LoVo (cell line): Measurements from ENCODE around the gene STAT4.
"Not testable (repeated sequence)": the region's sequence is repeated elsewhere in the genome, so short reads cannot be mapped to it uniquely, and the experiment has no call there.

ENCODE experiments used
- DNase-seq: peaks from one replicate; pipeline ENCODE4 v3.0.0-alpha.2; 2016; ENCODE audit warnings: low spot score

STAT4 gene

DNA sequence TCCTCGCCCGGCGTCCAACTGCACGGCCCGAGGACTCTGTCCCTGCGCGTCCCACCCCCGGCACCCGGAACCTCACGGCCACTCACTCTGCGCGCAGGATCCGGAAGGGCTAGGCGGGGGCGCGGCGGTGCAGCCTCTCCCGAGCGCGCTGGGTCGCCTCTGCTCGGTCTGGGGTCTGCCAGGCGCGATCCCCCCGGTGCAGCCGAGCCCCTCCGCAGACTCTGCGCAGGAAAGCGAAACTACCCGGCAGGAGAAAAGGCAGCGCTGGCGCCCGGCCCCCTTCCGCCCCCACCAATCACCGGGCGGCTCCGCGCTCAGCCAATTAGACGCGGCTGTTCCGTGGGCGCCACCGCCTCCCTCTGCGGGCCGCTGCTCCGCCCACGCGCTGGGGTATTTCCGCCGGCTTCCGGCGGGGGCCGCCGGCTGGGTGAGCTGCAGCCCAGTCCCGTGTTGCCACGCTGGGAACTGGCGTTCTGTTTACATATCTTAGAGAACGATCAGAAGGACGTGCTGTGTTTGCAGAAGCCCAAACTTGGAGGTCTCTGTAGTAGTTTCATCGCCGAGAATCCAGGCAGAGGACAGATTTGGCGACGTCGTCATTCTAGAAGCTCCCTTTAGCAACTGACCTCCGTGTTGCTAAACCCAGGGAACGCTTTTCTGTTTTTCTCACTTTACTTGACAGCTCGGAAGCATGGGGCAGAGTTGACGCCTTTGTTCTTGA, 136.7 kb downstream of the STAT4 start, which contains the start of gene STAT1:
TSS of gene STAT1 (minus strand) at position 240 of the 721 bp plus-strand sequence. CDS start 4,168 bp downstream, outside the sequence.
- peak; percentile 94 for DNase-seq

DNA sequence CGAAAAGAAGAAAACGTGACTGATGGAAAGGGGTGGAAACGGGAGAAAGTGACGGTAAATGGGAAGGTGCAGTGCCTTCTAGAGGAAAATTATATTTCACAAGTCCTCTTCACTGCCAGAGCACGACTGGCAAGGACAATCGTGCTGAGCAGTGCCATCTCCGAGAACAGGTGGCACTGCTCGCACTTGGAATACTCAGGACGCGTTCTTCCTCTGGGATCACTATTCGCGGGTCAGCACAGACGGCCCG, 137.2 kb downstream of the STAT4 start:
- DNase-seq, result no peak

DNA sequence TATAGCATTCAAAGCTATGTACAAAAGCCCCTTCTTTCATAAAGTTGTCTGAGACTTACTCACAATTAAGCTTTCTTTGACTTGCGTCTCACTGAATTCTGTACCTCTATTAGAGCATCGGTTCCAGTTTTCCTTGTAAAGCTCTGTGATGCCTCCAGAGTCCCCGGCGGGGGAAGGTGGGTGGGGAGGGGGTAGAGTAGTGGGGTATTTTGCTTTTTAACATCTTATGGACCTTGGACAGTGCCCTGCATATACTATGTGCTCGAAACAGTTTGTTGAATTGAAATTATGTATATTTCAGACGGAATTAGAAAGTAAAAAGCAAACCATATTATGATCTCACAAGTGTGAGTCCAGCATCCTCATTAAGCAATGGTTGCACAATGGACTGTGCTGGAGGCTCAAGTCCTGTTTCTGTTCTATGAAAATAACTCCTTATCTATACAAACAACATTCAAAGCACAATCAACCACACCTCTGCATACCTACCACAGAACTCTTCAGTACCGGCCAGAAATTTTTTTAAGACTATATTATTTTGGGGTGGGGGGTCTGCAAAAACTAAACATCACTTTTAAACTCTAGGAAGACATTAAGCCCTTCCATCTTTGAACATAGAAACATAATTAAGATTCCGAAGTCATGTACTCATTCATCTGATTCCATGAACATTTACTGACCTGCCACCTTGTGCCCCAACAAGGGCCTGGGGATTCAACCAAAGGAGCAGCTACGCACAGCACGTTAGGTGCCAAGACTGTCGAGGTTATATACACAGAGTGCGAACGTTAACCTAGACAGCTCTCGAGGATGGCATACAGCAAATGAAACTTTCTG, 137.7 kb downstream of the STAT4 start:
- no peak for DNase-seq

GRCh38 chr2:191012346-191012745, 138.4 kb downstream of the STAT4 start:
- DNase-seq, result no peak

DNA sequence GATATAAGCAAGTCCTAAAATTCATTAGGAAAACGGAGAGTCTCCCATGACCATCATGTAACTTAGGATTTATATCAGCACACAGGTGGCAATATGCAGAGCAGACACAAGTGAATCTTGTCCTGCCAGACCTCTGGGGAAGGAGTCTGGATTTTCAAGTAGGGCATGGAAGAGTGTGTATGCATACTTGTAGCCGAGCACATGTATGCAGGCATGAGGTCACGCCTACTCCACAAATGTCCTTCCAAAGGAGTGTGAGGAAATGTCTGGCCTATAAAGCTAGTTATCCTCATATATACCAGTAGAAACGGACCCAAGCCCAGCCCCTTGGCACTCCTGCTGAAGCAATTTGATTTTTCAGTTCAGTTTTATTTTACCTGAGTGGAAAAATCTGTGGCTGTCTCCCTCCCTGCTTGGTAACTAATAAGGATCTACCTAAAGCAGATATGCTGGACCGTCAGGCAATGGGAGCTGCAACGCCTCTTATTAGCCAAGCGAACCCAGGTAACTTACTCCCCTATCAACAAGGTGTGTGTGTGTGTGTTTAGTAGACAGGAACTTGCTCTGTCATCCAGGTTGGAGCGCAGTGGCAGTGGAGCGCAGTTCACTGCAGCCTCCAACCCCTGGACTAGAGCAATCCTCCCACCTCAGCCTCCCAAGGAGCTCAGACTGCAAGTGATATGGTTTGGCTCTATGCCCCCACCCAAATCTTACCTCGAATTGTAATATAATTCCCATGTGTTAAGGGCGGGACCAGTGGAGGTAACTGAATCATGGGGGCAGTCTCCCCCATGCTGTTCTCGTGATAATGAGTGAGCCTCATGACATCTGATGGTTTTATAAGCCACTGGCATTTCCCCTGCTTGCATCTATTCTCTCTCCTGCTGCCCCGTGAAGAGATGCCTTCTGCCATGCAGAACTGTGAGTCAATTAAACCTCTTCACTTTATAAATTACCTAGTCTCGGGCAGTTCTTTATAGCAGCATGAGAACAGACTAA, 139.6 kb downstream of the STAT4 start:
- DNase-seq, result no peak

DNA sequence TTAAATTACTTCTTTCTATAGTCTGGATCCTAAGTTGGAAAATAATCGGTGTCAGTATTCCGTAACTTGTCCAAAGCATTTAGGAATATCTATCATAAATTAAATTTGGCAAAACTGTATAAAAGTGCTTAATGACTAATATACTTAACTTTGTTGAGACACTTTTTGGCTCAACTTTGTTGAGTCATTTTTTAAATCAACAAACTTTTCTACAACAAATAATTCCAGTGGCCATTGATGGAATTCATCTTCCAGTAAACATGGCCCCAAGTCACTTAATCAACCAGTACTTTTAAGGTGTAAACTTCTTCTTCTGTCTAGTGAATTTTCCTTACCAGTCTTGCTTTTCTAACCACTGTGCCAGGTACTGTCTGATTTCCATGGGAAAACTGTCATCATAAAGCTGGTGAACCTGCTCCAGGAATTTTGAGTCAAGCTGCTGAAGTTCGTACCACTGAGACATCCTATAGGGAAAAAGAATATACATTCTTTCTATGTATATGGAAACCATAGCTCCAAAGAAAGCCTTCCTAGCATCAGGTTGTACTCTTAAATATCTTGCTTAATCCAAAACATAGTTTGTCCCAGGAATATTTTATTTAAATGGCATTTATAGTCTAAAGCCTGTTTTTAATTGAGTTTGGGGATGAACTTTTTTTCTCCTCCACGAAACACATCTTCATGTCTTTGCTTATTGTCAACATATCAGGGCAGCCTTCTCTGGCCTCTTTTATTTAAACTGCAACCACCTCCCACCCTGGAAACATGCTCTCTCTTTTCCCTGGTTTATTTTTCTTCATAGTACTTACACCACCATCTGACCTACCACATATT, 141.0 kb downstream of the STAT4 start:
- DNase-seq, result no peak

DNA sequence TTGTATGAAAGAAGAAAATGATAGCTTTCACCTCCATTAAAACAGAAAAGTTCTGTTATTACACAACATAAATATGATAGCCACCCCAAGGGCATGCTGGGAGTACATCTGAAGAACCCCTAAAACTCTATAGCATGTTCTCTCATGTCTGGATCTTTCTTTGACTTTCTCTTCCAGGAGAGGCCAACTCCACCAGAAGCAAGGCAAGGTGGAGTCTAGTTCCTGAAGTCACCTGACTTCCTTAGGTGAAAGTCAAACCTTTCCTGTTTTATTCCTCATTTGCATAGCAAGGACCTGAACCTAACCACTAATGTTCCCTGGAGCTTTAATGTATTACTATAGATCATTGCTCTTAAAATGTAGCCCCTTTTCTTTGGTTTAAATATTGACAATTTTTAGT, 142.5 kb downstream of the STAT4 start:
- no peak for DNase-seq

DNA sequence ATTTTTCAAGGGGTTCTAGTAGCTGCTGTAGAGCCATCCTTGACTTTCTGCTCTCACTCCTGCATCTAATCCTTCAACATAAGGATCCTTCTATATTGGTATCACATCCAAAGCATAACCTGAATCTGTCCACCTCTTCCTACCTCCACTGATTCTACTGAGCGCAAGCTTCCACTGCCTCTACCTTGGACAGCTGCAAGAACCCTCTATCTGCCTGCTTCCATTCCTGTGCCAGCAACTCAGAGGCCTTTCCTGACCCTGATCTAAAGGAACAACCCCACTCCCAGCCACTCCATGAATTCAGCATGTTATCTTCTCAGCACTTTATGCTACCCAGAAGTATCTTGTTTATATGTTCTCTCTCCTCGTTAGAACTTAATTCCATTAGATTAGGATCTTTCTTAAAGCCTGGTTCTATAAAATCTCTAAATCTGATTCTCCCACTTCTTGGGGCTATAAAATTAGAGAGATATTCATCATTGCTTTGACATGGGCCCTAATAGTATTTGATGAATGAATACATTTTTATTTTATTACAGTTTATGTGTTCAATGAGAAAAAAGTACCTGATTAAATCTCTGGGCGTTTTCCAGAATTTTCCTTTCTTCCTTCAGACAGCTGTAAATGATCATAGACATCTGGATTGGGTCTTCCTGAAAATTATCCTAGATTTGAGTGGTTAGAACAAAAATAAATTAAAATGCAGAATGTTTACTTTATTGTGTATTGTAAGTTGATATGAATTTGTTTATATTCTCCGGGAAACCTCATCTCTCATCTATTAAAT, 143.6 kb downstream of the STAT4 start:
- DNase-seq, result no peak

DNA sequence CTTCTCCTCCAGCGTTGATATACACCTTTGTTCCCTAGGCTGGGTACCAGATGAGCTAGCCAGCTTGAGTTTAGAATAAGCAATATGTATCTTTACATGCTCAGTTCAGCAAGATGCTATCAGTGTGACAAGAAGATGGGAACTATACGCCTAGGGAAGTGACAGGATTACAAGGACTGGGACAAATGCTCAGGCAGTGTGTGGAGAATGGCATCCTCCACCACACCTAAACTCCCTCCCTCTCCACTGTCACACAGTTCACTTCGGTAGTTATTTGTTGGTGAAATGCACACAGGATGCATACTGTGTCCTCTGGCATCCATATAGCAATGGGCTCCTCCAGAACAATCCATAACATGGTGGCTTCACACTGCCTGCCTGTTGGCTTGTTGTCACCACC, 144.5 kb downstream of the STAT4 start:
- DNase-seq, result no peak

- DNase-seq, result no peak
Measured at GRCh38 chr2:191003405-191004309, 147.1 kb downstream of the STAT4 start.

- no peak for DNase-seq
Measured at GRCh38 chr2:191001624-191002023, 149.2 kb downstream of the STAT4 start.

GRCh38 chr2:191001032-191001431, 149.8 kb downstream of the STAT4 start:
- DNase-seq, result no peak

DNA sequence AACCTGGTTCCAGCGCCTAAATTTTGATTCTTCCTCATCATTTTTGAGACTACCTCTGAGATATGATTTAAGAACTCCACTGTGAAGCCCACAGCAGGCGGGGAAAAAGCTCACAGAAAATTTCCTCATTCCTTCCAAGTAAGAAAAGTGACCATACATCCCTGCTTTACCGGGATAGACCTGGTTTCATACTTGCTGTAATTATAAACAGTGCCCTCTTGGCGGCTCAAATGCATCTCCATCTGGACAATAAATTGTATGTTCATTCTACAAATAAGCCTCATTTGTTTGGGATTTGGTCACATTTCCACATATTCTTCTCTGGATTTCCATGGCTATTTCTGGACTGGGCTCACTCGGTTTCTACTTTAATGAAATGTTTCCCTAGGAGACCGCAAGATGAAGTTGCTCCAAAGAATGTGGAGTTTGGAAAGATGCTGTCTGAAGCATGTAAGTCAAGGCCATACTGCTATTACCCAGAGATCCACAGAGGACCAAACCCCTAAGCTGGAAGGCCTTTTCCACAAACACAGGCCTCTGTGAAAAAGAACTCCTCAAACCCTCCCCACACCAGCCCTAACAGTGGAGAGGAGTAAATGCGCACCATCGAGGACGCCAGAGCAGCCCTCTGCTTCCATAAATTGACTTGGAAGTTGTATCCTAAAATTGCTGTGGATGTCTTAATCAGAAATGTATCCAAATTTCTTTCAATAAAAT, 150.7 kb downstream of the STAT4 start:
- DNase-seq, result no peak

GRCh38 chr2:190999058-190999457, 151.7 kb downstream of the STAT4 start:
- no peak for DNase-seq

DNA sequence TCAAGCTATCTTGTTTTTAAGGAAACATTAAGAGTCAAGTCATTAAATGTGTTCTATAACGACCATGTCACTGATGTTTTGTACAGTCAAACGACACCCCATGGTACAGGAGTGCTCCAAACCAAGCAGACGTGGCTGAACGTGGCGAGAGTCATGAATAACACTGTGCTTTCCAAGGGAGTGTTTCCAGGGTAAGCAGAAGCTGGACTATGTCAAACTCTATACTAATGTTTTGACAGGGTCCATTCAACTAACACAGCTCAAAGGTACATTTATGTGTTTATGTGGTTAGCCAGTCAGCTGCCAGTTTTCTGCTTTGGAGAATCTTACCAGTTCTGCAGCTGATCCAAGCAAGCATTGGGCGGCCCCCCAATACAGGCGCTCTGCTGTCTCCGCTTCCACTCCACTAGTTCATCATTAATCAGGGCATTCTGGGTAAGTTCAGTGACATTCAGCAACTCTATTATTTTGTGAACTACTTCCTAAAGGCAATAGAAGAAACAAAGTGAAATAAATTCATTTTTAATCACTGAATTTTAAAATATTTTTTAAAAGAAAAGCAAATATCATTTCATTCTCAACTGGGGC, 153.2 kb downstream of the STAT4 start:
- DNase-seq, result no peak

DNA sequence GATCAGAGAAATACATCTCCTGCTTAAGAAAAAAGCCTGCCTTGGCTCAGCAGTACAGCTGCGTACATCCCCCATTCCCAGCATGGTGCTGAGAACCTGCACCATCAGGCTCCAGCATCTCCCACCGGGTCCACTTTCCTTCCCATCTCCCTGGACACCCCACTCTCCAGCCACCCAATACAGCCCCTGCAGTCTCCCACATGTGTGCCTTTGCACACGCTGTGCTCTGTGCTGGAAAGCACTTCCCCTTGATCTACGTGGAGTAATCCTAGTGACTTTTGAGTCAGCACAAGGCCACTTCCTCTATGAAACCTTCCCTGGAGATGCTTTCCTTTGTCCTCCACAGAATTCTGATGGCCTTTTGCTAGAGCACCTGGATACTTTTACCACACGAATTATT, 153.8 kb downstream of the STAT4 start:
- DNase-seq, result no peak

DNA sequence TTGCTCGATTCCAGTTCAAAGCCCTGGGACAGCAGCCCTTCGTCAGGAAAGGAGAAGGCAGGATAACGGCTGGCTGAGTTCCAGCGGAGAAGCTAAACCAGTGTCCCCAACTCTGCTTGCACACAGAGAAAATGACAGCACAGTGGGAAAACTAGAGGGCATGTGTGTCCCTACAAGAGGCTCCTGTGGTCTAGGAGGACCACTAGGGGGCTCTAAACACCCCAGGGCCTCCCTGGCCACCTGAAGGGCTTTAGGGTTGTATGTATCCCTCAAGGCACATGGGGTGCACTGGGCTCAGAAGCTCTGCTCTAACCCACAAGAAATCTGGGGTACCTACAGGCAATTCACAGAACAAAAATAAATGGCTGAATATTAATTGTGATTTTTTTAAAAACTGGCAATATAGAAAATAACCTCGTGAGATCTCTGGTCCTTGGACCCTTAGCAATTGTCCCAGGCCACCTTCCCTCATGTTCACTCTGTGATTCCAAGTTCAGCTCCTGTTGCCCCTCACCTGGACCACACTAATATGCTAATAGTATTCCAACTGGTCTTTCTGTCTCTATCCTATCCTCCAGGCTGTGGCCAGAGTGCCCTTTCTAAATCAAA, 154.4 kb downstream of the STAT4 start:
- no peak for DNase-seq

DNA sequence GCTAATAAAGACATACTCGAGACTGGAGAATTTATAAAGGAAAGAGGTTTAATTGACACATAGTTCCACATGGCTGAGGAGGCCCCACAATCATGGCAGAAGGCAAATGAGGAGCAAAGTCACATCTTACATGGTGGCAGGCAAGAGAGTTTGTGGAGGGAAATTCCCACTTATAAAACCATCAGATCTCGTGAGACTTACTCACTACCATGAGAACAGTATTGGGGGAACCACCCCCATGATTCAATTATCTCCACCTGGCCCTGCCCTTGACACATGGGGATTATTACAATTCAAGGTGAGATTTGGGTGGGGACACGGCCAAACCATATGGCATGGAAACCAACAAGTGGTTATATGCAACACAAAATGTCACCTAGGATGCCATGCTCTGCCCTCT, 155.5 kb downstream of the STAT4 start:
- DNase-seq, result not testable (repeated sequence)
